Fibroblast of lung (primary cell): Measurements from ENCODE around the gene GNS.

Experiments
- EZH2 ChIP-seq: IDR thresholded peaks from 2 replicates; pipeline ENCODE4 v1.5.1; 2012; ENCODE audit warnings: low read length, control low read depth, mild to moderate bottlenecking; ENCODE audit errors: missing control alignments
- TF ChIP-seq, protein P1 (sequence below), 2 donors: IDR thresholded peaks in 1 of 2; conservative IDR thresholded peaks in 1 of 2; 1 replicate in 1 of 2; 2 replicates in 1 of 2; pipeline ENCODE4 v1.5.1; 2011 to 2012; ENCODE audit warnings: low read length in 2 of 2, control low read depth in 1 of 2, inconsistent platforms in 1 of 2, low read depth in 1 of 2, mild to moderate bottlenecking in 1 of 2

DNA sequence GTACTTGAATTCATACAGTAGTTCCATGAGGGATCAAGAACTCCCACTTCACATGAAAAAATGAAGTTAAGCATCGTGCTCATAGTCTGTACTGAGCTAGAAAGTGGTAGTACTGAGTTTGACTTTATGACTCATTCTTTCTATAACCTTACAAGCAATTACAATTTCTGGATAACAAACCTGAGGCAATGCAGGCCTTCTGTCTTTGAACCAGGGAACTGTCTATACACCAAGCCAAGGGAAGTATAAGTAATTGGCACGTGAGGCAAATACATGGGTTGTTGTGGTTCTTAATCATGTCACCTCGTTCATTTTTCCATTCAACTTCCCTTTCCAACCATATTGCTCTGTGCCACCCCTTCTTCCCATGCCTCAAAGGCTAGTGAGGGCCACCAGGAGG lies 16.8 kb downstream of the GNS start:
- no peak for TF ChIP-seq EZH2
- TF ChIP-seq, protein P1, sequence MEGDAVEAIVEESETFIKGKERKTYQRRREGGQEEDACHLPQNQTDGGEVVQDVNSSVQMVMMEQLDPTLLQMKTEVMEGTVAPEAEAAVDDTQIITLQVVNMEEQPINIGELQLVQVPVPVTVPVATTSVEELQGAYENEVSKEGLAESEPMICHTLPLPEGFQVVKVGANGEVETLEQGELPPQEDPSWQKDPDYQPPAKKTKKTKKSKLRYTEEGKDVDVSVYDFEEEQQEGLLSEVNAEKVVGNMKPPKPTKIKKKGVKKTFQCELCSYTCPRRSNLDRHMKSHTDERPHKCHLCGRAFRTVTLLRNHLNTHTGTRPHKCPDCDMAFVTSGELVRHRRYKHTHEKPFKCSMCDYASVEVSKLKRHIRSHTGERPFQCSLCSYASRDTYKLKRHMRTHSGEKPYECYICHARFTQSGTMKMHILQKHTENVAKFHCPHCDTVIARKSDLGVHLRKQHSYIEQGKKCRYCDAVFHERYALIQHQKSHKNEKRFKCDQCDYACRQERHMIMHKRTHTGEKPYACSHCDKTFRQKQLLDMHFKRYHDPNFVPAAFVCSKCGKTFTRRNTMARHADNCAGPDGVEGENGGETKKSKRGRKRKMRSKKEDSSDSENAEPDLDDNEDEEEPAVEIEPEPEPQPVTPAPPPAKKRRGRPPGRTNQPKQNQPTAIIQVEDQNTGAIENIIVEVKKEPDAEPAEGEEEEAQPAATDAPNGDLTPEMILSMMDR (conservative IDR thresholded peaks at IDR 0.05 in 1 of 2, IDR thresholded peaks at IDR 0.05 in 1 of 2; ENCODE audit: low read depth in 1 of 2, low read length in 2 of 2), result no peak
